Measurements from ENCODE around the gene SLC25A25.
A peak's percentile ranks its signal among the peaks of the same experiment; 100 is the strongest.

Gene SLC25A25

GRCh38 chr9:128059365-128059983 lies 8.6 kb upstream of the SLC25A25 start:
- TF ChIP-seq CTCF (IDR thresholded peaks at IDR 0.05): no peak
- Histone ChIP-seq H3K36me3 (peaks cover 10% of the 10 kb centered on the region), H3K4me1 (ENCODE audit: control insufficient read depth in 1 of 2, insufficient read depth in 1 of 2, low read depth in 1 of 2, low read length in 1 of 2) (peaks cover 36 to 41% of the 10 kb centered on the region in 2 experiments), H3K4me3 (ENCODE audit: low read depth in 1 of 2, low read length in 1 of 2) (no peak overlapping the region), H3K27ac (no peak overlapping the region), H3K9me3 (no peaks in the 10 kb centered on the region), H3K27me3 (no peaks in the 10 kb centered on the region)

GRCh38 chr9:128061275-128061960 lies 6.6 kb upstream of the SLC25A25 start:
- no peak overlapping the region for H3K4me3 ChIP-seq (ENCODE audit: low read depth in 1 of 2, low read length in 1 of 2)
- peaks cover 13% of the 10 kb centered on the region for H3K36me3 ChIP-seq
- H3K4me1 ChIP-seq (ENCODE audit: control insufficient read depth in 1 of 2, insufficient read depth in 1 of 2, low read depth in 1 of 2, low read length in 1 of 2): peaks cover 42 to 43% of the 10 kb centered on the region in 2 experiments
- H3K9me3 ChIP-seq: no peaks in the 10 kb centered on the region
- H3K27me3 ChIP-seq: no peaks in the 10 kb centered on the region
- TF ChIP-seq CTCF (IDR thresholded peaks at IDR 0.05): no peak
- H3K27ac ChIP-seq: peak overlapping the region; percentile 57

- peaks cover 49% of the 10 kb centered on the region in 2 experiments for H3K4me1 ChIP-seq (ENCODE audit: control insufficient read depth in 1 of 2, insufficient read depth in 1 of 2, low read depth in 1 of 2, low read length in 1 of 2)
- peak overlapping the region; percentile 59 for H3K27ac ChIP-seq
These were observed 5.8 kb upstream of the SLC25A25 start for GRCh38 chr9:128062279-128062678.

GRCh38 chr9:128062846-128063831 lies 4.9 kb upstream of the SLC25A25 start:
- Histone ChIP-seq H3K9me3 (no peaks in the 10 kb centered on the region), H3K27me3 (no peaks in the 10 kb centered on the region), H3K4me3 (ENCODE audit: low read depth in 1 of 2, low read length in 1 of 2) (peak overlapping the region in 1 of 2 experiments; percentile 28), H3K4me1 (ENCODE audit: control insufficient read depth in 1 of 2, insufficient read depth in 1 of 2, low read depth in 1 of 2, low read length in 1 of 2) (peaks cover 52 to 54% of the 10 kb centered on the region in 2 experiments), H3K27ac (peak overlapping the region; percentile 59), H3K36me3 (peaks cover 13% of the 10 kb centered on the region)
- TF ChIP-seq CTCF (IDR thresholded peaks at IDR 0.05): no peak

More at GRCh38 chr9:128062279-128062678, 5.8 kb upstream of the SLC25A25 start:
- no peak for TF ChIP-seq CTCF (IDR thresholded peaks at IDR 0.05)
- no peak overlapping the region for H3K4me3 ChIP-seq (ENCODE audit: low read depth in 1 of 2, low read length in 1 of 2)
- no peaks in the 10 kb centered on the region for H3K27me3 ChIP-seq
- no peaks in the 10 kb centered on the region for H3K9me3 ChIP-seq
- peaks cover 13% of the 10 kb centered on the region for H3K36me3 ChIP-seq

GRCh38 chr9:128065907-128066712 lies 1.9 kb upstream of the SLC25A25 start:
- no peak for TF ChIP-seq CTCF (IDR thresholded peaks at IDR 0.05)
- H3K4me3 ChIP-seq (ENCODE audit: low read depth in 1 of 2, low read length in 1 of 2): peak overlapping the region; percentile 84 to 98
- no peaks in the 10 kb centered on the region for H3K27me3 ChIP-seq
- no peaks in the 10 kb centered on the region for H3K9me3 ChIP-seq
- H3K4me1 ChIP-seq (ENCODE audit: control insufficient read depth in 1 of 2, insufficient read depth in 1 of 2, low read depth in 1 of 2, low read length in 1 of 2): peaks cover 74 to 77% of the 10 kb centered on the region in 2 experiments
- peak overlapping the region; percentile 96 for H3K27ac ChIP-seq
- peaks cover 13% of the 10 kb centered on the region for H3K36me3 ChIP-seq

Data from neutrophil (primary cell).